HG03521 (cell line): ENCODE data around the gene OGFRL1.
A peak's percentile ranks its signal among the peaks of the same experiment; 100 is the strongest.
"Not testable (repeated sequence)": the region's sequence is repeated elsewhere in the genome, so short reads cannot be mapped to it uniquely, and the experiment has no call there.

ENCODE experiments used
- ATAC-seq: cut with Tn5 transposase; IDR thresholded peaks from one replicate; pipeline ENCODE4 v1.9.1; 2021; ENCODE audit warnings: mild to moderate bottlenecking, moderate library complexity; ENCODE audit not compliant: unreplicated experiment

OGFRL1 gene

DNA sequence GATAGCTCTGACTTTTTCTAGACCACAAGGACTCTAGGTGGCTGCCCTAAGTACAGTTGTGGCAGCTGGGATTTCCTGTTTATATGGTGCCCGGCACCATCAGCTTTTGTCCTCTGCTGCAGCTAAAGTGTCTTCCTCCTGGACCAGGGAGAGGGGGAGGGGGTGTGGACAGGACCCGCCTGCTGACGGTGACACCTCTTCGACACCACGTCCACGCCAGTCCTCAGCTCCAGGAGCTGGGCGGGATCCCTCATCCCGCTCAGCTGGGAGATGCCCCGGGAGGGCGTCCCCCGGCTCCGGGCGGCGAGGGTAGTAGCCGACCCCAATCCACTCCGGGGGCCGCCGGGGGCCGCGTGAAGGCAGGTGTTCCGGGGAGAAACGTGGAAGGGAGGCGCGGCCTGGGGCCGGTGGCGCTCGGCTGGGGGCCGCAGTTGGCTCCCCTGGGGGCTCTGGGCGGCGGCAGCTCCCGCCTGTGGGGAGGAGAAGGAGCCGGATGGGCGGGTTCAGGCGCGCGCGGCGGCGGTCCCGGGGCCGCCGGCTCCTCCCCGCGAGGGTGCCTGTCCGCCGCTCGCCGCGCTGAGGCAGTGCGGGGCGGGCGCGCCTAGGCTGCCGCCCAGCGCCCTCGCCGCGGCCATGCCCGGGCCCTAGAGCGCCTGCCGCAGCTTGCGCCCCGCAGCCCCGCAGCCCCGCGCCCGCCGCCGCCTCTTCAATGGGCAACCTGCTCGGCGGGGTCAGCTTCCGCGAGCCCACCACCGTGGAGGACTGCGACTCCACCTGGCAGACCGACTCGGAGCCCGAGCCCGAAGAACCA is at the start of gene OGFRL1:
Gene OGFRL1, plus strand, starts transcription at position 584 of the 811 bp plus-strand sequence. Its CDS starts 126 bp downstream, at position 710.
- peak; percentile 88 for ATAC-seq

DNA sequence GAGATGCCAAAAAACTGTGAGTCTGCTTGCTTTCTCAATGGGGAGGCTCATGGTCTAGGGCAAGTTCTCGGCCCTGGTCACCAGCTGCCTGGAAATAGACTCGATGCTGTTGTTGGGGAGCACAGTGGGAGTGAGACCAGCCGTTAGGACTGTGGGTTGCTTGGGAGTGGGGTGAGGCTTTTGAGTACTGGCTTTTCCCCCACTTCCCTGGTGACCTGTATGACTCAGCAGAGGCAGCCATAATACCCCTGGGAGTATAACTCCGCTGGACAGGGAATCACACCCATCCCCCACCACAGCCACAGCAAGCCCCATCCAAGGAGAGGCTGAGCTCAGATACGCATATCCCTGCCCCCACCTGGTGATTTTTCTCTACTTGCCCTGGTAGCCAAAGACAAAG is 48.9 kb upstream of the OGFRL1 start:
- no peak for ATAC-seq

DNA sequence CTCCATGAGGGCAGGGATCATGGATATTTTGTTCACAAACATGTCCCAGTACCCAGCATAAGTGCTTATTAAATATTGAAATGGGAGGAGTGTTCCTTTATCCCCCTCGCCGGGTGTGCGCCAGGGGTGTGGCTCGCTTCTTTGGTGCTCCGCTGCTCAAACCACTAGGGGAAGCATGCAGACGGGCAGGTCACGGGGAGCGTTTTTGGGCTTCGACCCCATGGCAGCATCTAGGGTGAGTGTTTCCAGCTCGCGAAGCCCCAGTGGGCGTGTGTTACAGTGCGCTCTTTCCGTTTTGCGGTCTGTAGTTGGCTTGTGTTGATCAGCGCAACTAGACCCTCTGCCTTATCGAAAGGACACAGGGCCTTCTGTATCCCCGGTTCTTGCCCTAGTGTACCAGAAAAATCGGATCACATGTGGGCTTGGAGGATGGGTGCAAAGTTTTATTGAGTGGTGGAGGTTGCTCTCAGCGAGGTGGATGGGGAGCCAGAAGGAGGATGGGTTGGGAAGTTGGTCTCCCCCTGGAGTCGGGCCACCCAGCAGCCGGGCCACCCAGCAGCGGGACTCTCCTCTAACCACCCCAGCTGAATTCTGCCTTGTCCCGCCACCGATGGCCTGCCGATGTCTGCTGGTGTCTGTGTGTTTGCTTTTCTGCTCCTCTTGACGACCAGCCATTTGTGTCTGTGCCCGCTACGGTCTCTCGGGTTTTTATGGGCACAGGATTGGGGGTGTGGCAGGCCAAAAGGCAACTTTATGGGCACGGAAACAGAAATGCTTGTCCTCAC is 43.2 kb upstream of the OGFRL1 start:
- no peak for ATAC-seq

DNA sequence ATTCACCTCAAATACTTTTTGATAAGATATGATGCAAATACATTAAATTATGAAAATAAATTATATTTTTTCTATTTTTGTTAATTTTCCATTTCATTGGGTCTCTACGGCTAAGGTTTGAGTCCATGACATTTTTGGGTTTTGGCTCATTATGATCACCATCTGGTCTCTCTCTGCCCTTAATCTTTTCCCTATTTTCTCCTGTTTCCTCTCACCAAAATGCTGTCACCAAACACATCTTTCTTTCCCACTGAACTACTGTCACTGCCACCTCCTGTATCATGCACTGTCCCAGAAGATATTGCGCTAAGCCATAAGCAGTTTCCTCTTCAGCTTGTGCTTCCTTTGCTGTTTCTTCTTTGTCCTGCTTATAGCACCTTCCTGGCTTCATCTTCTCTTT is 42.0 kb upstream of the OGFRL1 start:
- ATAC-seq: no peak

DNA sequence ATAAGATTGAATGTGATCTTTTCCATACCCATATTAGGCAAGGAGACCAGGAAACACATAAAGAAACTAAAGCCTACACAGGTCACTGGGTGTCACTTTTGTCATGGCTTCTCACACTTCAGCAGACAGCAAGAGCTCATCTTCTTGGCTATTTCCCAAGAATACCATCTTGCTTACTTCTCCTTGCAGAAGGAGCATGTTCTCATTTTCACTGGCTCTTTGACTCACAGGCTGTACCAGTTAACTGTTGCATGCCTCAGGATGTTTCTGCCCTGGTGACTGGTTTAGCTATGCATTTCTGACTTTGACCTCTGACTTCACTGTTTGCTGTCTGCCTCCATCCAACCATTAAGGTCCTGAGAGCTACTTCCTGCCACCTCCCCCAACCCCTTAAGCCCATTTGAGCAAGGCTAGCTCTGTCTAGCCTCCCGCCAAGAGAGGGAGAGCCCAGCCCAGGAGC is 40.3 kb upstream of the OGFRL1 start:
- ATAC-seq: peak; percentile 60

DNA sequence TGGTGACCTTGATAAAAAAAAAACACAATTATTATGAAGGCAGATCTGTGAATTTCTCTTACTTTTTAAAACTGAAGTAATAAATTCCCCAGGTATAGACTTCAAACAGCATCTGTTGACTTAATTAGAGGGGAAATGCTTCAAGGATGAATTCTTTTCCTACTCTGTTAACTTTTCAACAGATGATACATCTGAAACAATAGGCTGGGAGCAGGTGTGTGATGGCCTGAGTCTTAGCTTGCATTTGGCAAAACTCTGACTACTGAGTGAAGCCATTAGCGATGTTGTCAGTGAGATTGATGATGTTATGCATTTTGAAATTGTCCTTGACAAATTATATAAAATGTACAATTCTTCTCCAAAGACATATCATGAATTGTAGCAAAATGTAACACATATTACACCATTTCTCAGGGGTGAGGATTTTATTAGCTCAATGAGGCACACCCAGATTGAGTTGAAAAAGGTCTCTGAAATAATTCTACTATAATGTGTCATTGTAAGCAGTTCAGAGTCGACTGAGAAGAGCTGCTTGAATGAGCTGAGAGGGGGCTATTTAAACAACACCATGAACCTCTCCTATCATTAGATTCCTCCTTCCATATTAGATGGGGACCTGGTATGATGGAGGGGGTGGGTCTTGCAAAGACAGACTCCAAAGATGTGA is 39.6 kb upstream of the OGFRL1 start:
- no peak for ATAC-seq

DNA sequence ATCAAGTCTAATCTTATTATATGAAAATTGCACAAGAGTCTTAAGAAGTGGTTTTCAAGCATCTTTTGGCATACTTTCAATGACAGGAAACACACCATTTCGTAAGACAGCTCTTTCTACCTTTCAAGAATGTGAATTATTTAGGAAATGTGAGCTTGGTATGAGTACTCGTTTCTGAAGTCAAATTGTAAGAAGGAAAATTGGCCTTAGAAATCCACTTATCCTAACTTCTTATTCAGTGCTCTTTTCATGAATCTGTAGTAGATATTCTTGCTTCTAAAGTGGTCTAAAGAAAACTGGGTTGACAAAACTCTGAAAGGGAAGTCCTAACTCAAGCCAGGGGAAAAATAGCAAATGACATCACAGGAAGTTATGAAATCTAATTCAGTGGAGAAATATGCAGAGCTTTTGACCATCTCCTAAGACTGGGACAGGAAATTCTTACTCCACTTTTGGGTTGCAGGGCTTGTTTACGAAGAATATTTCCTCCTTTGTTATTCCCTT is 38.5 kb upstream of the OGFRL1 start:
- no peak for ATAC-seq

DNA sequence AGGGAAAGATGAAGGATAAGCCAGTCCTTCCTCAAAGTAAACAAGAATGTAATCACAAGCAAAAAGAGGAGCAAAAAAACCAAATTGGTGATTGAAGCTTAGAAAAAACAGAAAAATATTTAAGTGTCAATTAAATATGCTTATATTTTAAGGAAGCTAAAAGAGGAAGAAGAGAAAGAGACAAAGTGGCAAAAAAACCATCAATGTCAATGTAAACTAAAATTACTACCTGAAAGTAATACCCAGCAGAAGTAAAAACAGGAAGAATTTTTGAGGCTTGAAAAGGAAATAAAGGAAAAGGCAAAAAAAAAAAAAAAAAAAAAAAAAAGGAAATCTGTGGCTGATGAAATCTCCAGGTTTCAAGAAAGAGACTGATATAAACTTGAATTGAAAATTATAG is 36.2 kb upstream of the OGFRL1 start:
- no peak for ATAC-seq

DNA sequence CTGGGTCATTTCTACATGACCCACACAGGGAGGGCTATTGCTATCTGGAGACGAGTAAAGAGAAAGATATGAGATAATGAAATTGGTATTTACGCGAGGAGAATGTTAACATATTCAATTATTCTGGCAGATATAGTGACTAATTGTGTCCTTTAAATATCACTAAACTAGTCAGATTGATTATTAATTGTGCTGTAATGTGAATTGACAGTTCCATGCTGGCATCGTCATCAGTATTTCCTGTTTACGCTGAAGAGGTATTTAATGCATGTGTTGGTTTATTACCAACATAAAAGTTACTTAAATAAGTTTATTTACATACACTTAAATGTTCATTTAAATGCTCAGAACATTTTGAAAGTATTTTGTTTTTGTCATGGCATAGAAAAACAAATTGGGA is 35.7 kb upstream of the OGFRL1 start:
- no peak for ATAC-seq

DNA sequence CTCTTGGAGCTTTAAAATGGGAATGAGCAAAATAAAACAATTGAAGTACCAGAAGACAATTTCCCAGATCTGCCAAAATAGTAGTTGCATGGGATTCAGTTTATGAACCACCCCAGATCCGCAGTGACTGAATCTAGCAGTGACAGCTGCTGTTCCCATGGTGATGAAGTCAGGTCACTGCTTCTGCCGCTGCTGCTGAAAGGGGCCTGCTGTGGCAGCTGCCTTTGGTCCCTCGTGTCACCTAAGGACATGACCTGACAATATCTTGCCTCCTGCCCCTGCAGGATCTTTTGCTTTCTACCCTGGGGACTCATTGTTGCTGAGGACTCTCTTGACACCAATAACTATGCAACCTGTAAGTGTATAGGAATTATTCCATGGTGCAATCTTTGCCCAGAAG is 34.3 kb upstream of the OGFRL1 start:
- ATAC-seq: no peak

DNA sequence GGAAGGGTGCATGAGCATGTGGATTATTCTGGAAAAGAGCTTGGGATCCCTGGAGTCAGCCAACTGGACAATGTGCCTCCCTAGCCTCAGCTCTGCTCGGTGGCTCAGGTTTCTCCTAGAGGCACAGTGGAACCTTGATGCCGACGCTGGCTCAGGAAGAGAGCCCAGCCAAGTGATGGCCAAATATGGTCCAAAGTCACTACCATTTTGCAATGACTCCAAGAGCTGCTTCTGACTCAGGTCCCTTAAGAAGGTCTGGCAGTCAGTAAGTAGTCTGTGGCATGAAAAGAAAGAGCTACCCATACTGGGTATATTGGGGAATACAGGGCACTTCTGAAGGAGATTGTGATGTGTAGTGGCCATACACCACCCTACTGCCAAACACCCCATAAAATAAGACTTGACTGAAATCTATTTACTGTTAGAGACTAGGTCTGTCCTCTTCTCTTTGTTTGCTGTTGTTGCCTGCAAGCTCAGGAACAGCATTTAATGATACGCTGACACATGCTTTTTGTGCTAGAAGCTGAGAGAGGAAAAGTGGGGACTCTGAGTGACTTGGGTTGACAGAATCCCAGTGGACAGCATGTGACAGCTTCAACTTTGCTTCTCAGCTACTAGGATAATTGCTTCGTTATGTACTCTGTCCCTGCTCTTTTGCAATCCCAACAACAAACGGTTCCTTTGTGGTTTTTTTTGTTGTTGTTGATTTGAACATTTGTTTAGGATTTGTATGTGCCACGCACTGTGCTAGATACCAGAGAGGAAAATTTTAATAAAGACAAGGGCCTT is 30.3 kb upstream of the OGFRL1 start:
- no peak for ATAC-seq

DNA sequence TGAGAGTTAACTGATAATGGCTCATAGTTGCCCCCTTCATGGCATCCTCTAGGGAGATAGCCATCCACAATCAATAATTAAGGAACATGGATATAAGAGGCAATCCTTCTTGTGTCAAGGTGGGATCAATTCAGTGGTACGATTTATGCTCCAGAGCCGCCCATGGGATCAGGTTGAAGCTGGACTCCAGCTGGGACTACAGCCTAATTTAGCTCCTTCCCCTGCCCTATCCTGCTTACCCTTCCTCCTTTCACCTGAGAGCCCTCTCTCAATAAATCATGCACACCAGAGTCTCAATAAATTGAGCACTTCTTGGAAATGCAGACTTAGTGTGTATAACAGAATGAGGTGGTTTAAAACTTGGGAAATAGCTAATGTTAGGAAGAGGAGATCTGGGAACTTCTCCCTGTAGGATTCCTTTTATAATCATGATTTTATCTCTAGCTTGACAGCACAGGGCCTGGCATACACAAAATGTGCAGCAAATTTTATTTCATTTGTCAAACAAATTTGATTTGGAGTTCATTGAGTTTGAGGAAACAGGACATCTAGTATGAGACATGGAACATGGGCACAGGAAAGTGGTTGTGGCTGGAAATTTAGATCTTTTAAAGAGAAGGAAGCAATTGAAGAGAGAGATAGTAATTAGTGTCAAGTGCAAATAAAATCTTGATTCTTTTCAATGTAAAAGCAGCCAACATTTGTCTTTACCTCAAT is 28.6 kb upstream of the OGFRL1 start:
- no peak for ATAC-seq

DNA sequence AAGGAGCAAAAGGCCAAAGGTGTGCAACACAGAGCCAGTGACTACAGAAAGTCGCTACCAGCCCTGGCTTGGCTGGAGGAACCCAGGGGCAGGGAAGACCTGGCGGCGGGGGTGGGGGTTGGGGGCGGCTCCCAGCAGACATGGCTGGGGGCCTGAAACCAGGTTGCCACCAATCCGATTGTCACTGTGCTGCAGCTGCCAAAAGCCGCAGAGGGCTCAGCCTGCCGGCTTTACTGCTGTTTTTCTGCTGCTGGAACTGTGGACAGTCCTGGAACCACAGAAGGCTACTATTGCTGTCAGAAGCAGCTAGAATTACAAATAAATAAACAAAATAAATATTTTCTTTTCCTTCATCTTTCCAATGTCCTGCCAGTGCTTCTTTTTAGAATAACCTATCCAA is 25.7 kb upstream of the OGFRL1 start:
- ATAC-seq: no peak

DNA sequence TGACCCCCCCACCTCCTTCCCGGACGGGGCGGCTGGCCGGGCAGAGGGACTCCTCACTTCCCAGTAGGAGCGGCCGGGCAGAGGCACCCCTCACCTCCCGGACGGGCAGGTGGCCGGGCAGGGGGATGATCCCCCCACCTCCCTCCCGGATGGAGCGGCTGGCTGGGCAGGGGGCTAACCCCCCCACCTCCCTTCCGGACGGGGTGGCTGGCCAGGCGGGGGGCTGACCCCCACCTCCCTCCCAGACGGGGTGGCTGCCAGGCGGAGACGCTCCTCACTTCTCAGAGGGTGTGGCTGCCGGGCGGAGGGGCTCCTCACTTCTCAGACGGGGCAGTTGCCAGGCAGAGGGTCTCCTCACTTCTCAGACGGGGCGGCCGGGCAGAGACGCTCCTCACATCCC is 22.2 kb upstream of the OGFRL1 start:
- ATAC-seq: not testable (repeated sequence)

DNA sequence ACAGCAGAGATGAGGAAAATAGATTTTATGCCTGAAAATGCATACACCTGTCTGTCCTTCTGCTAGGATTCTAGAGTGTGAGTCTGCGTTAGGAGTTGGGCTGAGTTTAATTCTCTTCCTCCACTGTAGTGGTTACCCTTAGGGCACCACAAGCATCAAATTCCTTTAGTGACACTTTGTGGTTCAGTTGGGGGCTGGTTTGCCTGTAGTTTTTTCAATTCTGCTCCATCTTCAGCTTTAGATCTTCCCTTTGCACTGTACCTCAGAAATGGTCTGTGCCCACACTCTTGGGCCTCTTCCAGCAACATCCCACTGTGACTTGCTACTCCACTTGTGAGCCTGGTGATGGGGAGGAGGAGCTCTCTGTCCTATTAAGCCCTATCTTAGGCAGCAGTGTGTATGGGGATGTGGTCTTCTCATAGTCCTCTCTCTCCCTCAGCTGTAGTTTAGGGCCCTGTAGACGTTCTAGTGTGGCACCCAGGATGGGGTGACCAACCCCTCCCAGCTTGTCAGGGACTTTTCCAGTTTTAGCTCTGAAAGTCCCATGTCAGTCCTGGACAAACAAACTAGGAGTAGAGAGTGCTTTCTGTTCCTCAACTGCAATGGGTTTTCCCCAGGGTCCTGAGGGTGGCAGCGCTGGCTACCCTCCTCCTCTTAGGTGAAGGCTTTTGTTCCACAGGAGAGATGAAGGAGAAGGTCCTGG is 19.7 kb upstream of the OGFRL1 start:
- ATAC-seq: no peak

DNA sequence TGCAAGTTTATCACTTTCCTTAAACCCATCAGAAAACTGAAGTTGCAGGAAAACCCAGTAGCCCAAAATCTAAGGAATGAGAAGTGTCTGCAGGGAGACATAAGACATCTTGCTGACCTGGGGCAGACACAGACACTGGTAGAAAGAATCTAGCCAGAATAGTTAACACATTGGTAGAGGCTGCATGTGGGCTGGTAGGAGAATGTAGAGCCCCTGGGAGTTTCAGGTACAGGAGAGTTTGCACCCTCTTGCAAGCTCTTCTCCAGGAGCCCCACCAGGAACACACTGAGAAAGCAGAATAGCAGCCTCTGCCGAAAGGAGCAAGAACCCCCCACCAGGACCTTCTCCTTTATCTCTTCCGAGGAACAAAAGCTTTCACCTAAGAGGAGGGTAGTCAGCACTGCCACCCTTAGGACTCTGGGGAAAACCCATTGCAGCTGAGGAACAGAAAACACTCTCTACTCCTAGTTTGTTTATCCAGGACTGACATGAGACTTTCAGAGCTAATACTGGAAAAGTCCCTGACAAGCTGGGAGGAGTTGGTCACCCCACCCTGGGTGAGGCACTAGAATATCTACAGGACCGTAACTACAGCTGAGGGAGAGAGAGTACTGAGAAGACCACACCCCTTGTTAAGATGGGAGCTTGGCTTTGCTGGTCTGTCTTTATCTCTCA is 10.5 kb upstream of the OGFRL1 start:
- ATAC-seq: no peak

DNA sequence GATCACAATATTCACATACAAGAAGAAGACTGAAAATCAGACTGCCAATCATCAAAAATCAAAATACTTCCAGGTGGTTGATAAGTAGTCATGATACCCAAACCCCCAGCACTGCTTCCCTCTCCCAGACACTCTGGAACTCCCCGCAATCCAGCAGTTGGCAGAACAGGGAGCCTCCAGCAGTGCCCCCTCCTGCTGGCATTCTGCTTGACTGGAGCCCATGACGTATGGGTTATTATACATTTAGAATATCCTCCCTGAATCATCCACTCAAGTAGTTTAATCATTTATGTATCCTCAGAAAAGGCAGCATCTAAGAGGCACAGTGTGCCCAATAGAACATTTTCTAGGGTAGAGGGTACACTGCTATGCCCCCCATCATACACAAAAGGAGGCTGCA is 9.3 kb upstream of the OGFRL1 start:
- no peak for ATAC-seq

DNA sequence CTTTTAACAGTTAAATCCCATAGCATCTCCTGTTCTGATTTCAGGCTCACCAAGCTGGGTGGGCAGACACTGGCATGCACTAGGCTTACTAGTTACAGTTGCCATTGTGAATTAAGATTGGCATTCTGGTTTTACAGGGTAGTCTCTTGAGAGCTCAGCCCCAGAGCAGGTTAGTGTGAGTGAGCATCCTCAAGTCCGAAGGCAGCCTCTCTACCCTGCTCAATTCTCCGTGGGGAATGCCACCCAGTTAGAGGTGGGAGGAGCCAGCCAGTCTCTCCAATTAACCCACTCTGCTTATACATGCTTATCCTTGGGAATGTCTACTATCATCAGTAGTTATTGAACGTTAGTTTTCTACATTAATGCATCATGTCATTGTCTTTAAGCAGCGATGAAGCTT is 8.9 kb upstream of the OGFRL1 start:
- ATAC-seq: no peak

DNA sequence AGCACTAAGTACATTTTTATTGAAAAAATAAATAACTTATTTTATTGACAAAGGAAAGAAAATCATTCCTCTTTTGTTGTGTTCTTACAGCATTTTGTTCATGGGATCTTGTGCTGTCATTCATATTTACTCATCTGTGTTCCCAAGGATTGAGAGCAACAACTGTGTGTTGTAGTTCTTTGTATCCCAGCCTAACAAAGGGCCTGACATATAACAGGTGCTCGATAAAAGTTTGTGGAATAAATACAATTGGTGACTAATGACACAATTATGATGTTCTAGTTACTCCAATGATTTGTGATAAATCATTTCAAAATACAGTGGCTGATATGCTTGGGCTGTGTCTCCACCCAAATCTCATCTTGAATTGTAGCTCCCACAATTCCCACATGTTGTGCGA is 7.9 kb upstream of the OGFRL1 start:
- no peak for ATAC-seq
